ENCODE measurements around the gene C19orf47. TPM values are rescaled to one million over a fixed set of nuclear protein-coding genes. Genes with fewer than 3 reads are reported as not detected.

Gene C19orf47
- total RNA-seq, 1 experiment from 2014 or later = 14.9 TPM

- no peaks in the 10 kb centered on the region for H3K36me3 Mint-ChIP-seq (ENCODE audit: insufficient read depth, unreplicated experiment)
- no TSS peak for BruUV-seq (replicated peaks)
- ChIA-PET POLR2A (interaction anchor here (0.6 to 2.5 kb wide), 8 partner anchors 21 to 847 kb away, joined by 3 to 15 read pairs (median 4); partner anchors contain the start of genes MAP3K10 and ZNF780A), CTCF (interaction anchor here (0.7 to 1.0 kb wide), 3 partner anchors 9 to 523 kb away, joined by 3 to 4 read pairs (median 3); no protein-coding TSS in a partner anchor)
- no peak for DNase-seq (ENCODE audit: unreplicated experiment)
- H3K27ac Mint-ChIP-seq (ENCODE audit: low read depth, unreplicated experiment) = peak overlapping the region; percentile 100
- H3K27me3 Mint-ChIP-seq (ENCODE audit: insufficient read depth, unreplicated experiment) = no peaks in the 10 kb centered on the region
- intact Hi-C loops (cut with micrococcal nuclease) = no loop called here
- TF ChIP-seq, protein P1, sequence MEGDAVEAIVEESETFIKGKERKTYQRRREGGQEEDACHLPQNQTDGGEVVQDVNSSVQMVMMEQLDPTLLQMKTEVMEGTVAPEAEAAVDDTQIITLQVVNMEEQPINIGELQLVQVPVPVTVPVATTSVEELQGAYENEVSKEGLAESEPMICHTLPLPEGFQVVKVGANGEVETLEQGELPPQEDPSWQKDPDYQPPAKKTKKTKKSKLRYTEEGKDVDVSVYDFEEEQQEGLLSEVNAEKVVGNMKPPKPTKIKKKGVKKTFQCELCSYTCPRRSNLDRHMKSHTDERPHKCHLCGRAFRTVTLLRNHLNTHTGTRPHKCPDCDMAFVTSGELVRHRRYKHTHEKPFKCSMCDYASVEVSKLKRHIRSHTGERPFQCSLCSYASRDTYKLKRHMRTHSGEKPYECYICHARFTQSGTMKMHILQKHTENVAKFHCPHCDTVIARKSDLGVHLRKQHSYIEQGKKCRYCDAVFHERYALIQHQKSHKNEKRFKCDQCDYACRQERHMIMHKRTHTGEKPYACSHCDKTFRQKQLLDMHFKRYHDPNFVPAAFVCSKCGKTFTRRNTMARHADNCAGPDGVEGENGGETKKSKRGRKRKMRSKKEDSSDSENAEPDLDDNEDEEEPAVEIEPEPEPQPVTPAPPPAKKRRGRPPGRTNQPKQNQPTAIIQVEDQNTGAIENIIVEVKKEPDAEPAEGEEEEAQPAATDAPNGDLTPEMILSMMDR (IDR thresholded peaks at IDR 0.05; ENCODE audit: unreplicated experiment) = no peak
- no peaks in the 10 kb centered on the region for H3K9me3 Mint-ChIP-seq (ENCODE audit: unreplicated experiment)
- H3K4me3 Mint-ChIP-seq (ENCODE audit: unreplicated experiment) = peak overlapping the region; percentile 92
- peaks cover 23% of the 10 kb centered on the region for H3K4me1 Mint-ChIP-seq (ENCODE audit: insufficient read depth, unreplicated experiment)
These were observed 64.6 kb downstream of the C19orf47 start for GRCh38 chr19:40283414-40284250.

GRCh38 chr19:40282920-40283319 is 65.3 kb downstream of the C19orf47 start:
- peak overlapping the region; percentile 100 for H3K27ac Mint-ChIP-seq (ENCODE audit: low read depth, unreplicated experiment)
- CTCF ChIA-PET = interaction anchor here (0.5 to 1.0 kb wide), 5 partner anchors 9 to 524 kb away, joined by 3 to 4 read pairs (median 3); no protein-coding TSS in a partner anchor
- intact Hi-C loops (cut with micrococcal nuclease) = no loop called here
- peaks cover 25% of the 10 kb centered on the region for H3K4me1 Mint-ChIP-seq (ENCODE audit: insufficient read depth, unreplicated experiment)
- H3K4me3 Mint-ChIP-seq (ENCODE audit: unreplicated experiment) = peak overlapping the region; percentile 92
- H3K27me3 Mint-ChIP-seq (ENCODE audit: insufficient read depth, unreplicated experiment) = no peaks in the 10 kb centered on the region
- peaks cover 4% of the 10 kb centered on the region for H3K36me3 Mint-ChIP-seq (ENCODE audit: insufficient read depth, unreplicated experiment)
- TF ChIP-seq, protein P1 (IDR thresholded peaks at IDR 0.05; ENCODE audit: unreplicated experiment) = no peak
- no peaks in the 10 kb centered on the region for H3K9me3 Mint-ChIP-seq (ENCODE audit: unreplicated experiment)
- DNase-seq (ENCODE audit: unreplicated experiment) = no peak
- POLR2A ChIA-PET = no interaction called here
- BruUV-seq (replicated peaks) = no TSS peak

DNA sequence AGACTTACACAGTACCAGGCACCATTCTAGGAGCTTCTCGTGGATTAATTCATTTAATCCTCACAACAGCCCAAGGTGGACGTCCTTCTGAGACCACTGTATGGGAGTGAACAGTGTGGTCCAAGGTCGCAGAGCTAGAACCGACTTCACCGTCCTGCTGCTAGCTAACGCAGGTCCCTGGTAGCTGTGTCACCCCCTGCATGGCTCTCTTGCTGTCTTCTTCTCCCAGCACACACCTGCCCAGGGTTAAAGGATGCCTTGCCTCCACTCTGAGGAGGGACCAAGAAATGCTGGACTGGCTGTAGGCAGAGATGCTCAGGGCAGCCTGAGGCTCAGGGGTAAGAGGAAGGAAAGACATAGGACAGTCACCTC is 66.0 kb downstream of the C19orf47 start:
- ChIA-PET POLR2A (no interaction called here), CTCF (interaction anchor here (0.6 to 1.1 kb wide), 5 partner anchors 16 to 440 kb away, joined by 3 to 7 read pairs (median 4); no protein-coding TSS in a partner anchor)
- TF ChIP-seq, protein P1 (IDR thresholded peaks at IDR 0.05; ENCODE audit: unreplicated experiment) = no peak
- Mint-ChIP-seq H3K27me3 (ENCODE audit: insufficient read depth, unreplicated experiment) (no peaks in the 10 kb centered on the region), H3K27ac (ENCODE audit: low read depth, unreplicated experiment) (no peak overlapping the region), H3K9me3 (ENCODE audit: unreplicated experiment) (no peaks in the 10 kb centered on the region), H3K36me3 (ENCODE audit: insufficient read depth, unreplicated experiment) (peaks cover 4% of the 10 kb centered on the region), H3K4me3 (ENCODE audit: unreplicated experiment) (no peak overlapping the region), H3K4me1 (ENCODE audit: insufficient read depth, unreplicated experiment) (peaks cover 33% of the 10 kb centered on the region)
- intact Hi-C loops (cut with micrococcal nuclease) = no loop called here
- BruUV-seq (replicated peaks) = no TSS peak
- DNase-seq (ENCODE audit: unreplicated experiment) = no peak

- TF ChIP-seq, protein P1 (IDR thresholded peaks at IDR 0.05; ENCODE audit: unreplicated experiment) = no peak
- peaks cover 33% of the 10 kb centered on the region for H3K4me1 Mint-ChIP-seq (ENCODE audit: insufficient read depth, unreplicated experiment)
- CTCF ChIA-PET = interaction anchor here (0.6 to 1.1 kb wide), 5 partner anchors 16 to 441 kb away, joined by 3 to 7 read pairs (median 3); no protein-coding TSS in a partner anchor
- H3K36me3 Mint-ChIP-seq (ENCODE audit: insufficient read depth, unreplicated experiment) = peaks cover 10% of the 10 kb centered on the region
- H3K27ac Mint-ChIP-seq (ENCODE audit: low read depth, unreplicated experiment) = no peak overlapping the region
- no TSS peak for BruUV-seq (replicated peaks)
- intact Hi-C loops (cut with micrococcal nuclease) = no loop called here
- H3K9me3 Mint-ChIP-seq (ENCODE audit: unreplicated experiment) = no peaks in the 10 kb centered on the region
- no peaks in the 10 kb centered on the region for H3K27me3 Mint-ChIP-seq (ENCODE audit: insufficient read depth, unreplicated experiment)
- DNase-seq (ENCODE audit: unreplicated experiment) = no peak
- POLR2A ChIA-PET = interaction anchor here (0.6 to 0.8 kb wide), 2 partner anchors 24 to 190 kb away, joined by 3 to 4 read pairs; no protein-coding TSS in a partner anchor
- no peak overlapping the region for H3K4me3 Mint-ChIP-seq (ENCODE audit: unreplicated experiment)
These were observed 66.6 kb downstream of the C19orf47 start for GRCh38 chr19:40281381-40282208.

All from MCF 10A (cell line).